ENCODE data around the gene EIF4A2.

The EIF4A2 gene

DNA sequence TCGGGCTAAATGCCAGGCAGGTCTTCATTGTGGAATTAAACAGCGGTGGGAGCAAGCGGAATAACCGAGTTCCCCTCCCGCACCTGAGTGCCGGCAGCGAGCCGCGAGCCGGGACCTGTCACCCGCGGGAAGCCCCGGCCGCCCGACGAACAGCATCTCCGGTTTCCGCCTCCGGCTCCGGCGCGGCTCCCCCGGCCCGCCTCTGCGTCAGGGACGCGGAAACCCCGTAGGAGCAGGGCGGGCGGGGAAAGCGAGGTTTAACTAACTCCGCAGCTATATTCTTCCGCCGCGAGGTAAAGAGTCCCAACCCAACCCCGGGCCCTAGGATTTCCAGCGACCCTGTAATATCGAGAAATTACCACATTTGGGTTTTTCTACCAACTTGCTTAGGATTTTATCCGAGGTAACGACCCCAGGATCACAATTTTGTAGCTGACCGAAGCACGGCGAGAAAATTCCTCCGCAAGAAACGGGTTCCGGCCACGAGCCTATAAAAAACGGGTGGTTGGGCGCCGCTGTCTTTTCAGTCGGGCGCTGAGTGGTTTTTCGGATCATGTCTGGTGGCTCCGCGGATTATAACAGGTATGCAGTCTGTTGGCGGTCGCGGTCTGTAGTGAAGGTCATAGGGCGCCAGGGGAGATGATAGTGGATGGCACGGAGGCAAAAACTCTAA is at the start of gene EIF4A2:
Gene EIF4A2, plus strand, starts transcription at position 520 of the 673 bp plus-strand sequence. Its CDS starts 34 bp downstream, at position 554.
- in situ Hi-C loops (cut with MboI; ENCODE audit: low sequenced_read_pairs) = no loop called here

DNA sequence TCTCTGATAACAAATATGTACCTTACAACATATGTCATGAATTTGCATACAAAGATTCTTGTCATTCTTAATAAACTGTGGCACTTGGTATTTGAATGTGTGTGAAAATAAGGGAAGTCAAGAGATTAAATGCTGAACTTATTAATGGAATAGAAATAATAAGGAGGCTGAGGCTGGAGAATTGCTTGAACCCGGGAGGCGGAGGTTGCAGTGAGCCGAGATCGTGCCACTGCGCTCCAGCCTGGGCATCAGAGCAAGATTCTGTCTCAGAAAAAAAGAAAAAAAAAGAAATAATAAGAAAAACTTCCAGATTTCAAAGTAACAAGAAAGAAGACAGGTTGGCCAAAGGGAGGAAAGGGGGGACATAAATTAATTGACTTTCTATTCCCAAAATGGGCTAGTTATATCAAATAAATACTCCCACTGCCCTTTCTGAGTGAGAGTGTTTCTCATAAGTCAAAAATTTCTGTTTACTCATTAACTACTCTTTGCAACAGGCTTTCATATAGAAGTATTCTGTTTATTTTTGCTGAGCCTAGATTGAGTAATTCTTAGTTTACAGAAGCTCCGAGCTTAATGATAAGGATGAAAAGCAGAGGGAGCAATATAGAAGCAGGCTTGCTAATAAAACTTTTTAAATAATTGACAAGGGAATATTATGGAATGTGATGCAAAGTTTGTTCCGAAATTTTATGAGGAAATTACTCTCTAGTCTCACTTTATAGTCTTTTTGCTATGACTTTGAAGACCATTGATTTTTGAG is 40.6 kb upstream of the EIF4A2 start:
- in situ Hi-C loops (cut with MboI; ENCODE audit: low sequenced_read_pairs) = no loop called here

- in situ Hi-C loops (cut with MboI; ENCODE audit: low sequenced_read_pairs) = no loop called here
These were observed 39.7 kb upstream of the EIF4A2 start for GRCh38 chr3:186743666-186744065.

DNA sequence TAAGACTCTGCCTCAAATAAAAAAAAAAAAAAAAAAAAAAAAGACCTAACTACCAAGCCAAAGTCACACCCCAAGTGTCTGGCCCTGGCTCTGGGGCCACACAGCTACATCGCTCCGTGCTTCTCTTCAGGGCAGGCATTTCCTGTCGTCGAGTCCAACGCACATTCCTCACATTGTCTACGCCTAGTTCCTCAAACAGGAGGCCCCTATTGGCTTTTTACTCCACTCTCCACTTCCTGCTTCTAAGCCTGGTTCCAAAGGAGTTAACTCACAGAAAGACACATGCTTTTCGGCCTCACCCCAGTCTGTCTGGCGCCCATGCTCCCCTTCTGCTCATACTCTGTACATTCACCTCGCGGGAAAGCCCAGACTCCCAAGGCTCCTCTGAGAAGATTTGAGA is 37.4 kb upstream of the EIF4A2 start:
- in situ Hi-C loops (cut with MboI; ENCODE audit: low sequenced_read_pairs) = no loop called here

- in situ Hi-C loops (cut with MboI; ENCODE audit: low sequenced_read_pairs) = no loop called here
These were observed 33.1 kb upstream of the EIF4A2 start for GRCh38 chr3:186750316-186750715.

GRCh38 chr3:186751480-186751879 is 31.9 kb upstream of the EIF4A2 start:
- in situ Hi-C loops (cut with MboI; ENCODE audit: low sequenced_read_pairs) = no loop called here

DNA sequence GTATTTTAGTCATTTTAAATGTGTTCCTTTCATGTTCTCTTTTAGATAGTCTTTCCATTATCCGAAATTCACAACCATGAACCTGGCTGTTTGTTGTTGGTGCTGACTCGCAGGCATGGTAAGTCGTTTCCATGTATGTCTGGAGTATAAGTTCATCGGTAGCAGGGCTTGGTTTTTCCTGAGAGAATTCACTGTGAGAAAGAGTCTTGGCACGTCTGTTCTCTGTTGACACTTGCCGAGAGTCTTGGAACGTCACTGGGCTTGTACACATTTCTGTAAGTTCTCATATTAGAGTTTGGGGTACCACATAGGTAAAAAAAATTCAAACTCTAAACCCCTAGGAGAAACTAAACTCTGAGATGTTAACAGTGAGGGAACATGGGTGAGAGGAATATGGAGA is 29.4 kb upstream of the EIF4A2 start:
- in situ Hi-C loops (cut with MboI; ENCODE audit: low sequenced_read_pairs) = no loop called here

DNA sequence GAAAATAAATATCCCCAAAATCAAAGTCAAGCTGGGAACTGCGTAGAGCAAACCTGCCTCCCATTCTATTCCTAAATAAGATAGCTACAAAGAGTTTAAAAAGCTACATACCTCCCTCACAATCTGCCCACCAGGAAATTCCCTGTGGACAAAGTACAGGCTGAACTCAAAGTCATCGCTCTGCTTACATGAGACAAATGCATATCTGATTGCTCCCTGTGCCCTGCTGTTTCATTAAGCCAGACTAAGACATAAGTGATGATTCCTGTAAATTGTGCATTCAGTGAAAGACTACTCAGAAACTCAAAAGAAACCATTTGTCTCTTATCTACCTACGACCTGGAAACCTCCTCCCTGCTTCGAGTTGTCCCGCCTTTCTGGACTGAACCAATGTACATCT is 28.5 kb upstream of the EIF4A2 start:
- in situ Hi-C loops (cut with MboI; ENCODE audit: low sequenced_read_pairs) = no loop called here

DNA sequence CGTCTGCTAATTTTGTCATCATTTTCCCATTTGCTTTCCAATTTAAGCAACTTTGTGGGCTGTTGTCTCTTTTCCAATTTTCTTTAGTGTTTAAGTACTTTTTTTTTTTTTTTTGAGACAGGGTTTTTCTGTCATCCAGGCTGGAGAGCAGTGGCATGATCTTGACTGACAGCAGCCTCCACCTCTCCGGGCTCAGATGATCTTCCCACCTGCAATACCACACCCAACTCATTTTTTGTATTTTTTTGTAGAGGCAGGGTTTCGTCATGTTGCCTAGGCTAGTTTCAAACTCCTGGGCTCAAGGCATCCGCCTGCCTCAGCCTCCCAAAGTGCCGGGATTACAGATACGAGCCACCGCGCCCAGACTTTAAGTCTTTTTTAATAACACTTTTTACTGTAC is 26.2 kb upstream of the EIF4A2 start:
- in situ Hi-C loops (cut with MboI; ENCODE audit: low sequenced_read_pairs) = no loop called here

DNA sequence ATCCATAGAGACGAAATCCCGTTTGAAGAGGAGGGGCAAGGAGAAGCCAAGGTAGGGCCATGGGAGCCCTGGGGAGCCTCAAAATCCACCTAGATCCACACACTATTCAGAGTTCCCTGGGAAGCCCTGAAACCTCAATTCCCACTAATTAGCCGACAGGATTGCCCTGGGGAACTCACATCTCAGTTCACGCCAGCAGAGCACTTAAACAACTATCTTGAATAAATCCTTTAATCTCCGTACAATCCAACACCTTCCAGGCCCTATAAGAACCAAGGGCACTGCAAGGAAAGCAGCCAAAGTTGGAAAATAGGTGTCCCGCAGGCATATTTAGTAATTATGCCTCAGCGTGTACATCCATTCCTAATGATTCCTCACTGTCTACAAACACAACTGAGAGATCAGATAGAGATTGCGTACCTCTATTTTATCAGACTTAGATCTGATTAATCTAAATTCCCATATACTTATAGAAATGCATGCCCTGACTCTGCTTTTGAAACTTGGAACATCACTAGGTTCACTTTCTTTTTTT is 25.6 kb upstream of the EIF4A2 start:
- in situ Hi-C loops (cut with MboI; ENCODE audit: low sequenced_read_pairs) = no loop called here

DNA sequence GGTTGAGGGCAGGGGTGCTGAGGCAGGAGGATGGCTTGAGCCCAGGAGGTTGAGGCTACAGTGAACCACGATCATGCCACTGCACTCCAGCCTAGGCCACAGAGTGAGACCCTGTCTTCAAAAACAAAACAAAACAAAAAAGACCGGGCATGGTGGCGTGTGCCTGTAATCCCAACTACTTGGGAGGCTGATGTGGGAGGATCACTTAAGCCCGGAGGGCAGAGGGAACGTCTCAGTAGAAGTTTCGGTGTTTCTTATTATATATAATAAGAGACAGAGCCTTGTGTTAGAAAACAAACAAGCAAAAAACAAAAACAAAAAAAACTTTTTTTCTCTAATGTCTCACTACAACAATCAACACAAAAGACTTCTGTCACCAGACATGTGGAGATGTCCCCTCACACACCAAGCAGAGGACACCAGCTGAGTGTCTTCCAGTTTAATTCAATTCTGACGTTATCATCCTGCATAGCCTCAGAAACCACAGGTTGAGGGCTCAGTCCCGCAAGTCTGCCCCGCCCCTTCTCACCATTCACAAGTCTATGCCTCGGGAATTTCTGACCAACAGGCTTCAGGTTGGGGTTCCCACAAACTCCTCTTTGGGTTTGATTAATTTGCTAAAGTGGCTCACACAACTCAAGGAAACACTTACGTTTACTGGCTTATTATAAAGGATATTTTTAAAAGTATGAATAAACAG is 24.0 kb upstream of the EIF4A2 start:
- in situ Hi-C loops (cut with MboI; ENCODE audit: low sequenced_read_pairs) = no loop called here

GRCh38 chr3:186760141-186760833 is 23.1 kb upstream of the EIF4A2 start:
- in situ Hi-C loops (cut with MboI; ENCODE audit: low sequenced_read_pairs) = no loop called here

DNA sequence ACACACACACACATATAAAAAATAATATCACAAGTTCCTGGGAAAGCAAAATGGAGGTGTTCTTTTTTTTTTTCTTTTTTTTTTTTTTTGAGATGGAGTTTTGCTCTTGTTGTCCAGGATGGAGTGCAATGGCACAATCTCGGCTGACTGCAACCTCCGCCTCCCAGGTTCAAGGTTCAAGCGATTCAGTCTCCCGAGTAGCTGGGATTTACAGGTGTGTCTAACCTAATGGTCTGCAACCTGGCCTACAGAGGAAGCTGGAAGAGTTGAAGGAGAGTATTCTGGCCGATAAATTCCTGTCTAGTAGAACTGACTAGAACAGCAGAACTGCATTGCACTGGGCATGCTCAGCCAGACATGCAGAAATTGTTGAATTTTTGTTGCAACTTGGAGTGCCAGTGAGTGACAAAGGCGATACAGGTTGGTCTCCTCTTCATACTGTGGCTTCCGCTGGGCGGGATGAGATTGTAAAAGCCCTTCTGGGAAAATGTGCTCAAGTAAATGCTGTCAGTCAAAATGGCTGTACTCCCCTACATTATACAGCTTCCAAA is 22.4 kb upstream of the EIF4A2 start:
- in situ Hi-C loops (cut with MboI; ENCODE audit: low sequenced_read_pairs) = no loop called here

- in situ Hi-C loops (cut with MboI; ENCODE audit: low sequenced_read_pairs) = no loop called here
These were observed 11.1 kb upstream of the EIF4A2 start for GRCh38 chr3:186772281-186772694.

- in situ Hi-C loops (cut with MboI; ENCODE audit: low sequenced_read_pairs) = no loop called here
These were observed 10.5 kb upstream of the EIF4A2 start for GRCh38 chr3:186772701-186773417.

DNA sequence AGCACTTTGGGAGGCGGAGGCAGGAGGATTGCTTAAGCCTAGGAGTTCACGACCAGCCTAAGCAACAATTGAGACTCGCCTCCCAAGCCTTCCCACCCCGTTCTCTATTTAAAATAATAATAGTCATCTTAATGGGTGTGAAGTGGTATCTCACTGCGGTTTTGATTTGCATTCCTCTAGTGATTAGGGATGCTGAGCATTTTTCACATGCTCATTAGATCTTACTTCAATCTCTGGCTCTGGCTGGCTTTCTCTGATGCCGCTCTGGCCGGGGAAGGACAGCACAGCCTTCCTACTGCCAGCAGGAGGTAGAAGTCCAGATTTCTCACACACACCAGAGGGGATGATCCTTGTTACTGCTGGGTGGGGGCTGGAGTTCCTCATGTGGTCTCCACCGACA is 7.4 kb upstream of the EIF4A2 start:
- in situ Hi-C loops (cut with MboI; ENCODE audit: low sequenced_read_pairs) = no loop called here

GRCh38 chr3:186779204-186779603 is 4.2 kb upstream of the EIF4A2 start:
- in situ Hi-C loops (cut with MboI; ENCODE audit: low sequenced_read_pairs) = no loop called here

DNA sequence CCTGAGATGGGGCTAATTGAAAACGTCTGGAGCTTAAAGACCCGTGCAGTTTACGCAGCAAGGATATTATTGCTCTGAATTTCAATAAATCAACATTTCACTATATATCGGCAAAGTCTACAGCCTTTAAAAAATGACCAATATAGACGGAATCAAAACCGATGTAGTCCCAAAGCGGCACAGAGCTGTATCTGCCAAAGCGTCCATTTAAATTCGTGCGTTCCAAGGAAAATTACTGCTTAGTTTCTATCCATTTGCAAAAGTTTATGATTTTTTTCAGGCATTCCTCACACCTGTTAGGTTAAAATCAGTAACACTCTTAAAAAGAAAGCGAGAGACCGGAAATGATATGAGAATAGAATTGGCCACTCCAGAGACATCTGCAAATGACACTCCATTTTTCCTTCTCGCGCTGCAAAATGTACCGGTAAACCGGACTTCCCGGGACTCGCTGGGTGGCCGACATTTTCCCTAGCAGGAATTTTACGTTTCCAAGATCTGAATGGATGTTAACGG is 777 bp upstream of the EIF4A2 start:
- in situ Hi-C loops (cut with MboI; ENCODE audit: low sequenced_read_pairs) = no loop called here

DNA sequence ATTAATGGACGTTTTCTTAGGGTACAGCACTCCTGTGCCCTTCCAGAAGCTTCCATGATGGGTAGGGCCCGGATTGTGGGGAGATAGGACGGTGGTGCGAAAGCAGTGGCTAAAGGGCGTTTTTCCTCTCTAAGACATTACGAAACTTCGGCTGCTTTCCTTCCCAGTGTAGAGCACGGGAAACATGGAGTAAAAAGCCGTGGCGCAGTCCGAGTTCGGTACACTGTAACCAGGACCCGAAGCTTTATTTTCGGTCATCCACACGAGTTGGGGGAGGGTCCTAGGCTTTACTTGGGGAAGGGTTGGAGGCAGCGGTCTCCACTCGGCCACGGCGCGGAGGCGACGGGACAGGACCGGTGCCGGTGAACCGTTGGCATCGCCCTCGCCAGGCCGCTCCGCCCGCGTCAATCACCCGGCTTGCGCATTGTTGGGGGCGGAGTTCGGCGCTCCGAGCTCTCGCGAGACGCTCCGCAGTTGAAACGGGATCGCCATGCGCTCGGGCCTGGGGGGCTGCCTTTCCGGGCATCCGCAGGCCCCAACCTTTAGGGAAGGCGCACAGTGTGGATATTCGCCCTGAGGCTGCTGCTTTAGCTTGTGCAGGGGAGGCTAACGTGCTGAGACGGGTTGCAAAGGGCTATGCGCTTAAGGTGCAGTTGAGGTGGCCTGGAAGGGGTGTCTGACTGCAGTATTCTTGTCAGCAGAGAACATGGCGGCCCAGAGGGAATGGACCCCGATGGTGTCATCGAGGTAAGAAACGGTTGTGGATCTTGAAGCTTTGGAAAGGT is 546 bp downstream of the EIF4A2 start:
- in situ Hi-C loops (cut with MboI; ENCODE audit: low sequenced_read_pairs) = no loop called here

Measured in hTERT RPE-1 (cell line).